ENCODE results near the gene ISOC2. TPM values are rescaled to one million over a fixed set of nuclear protein-coding genes. Genes with fewer than 3 reads are reported as not detected.
"Not testable (repeated sequence)": the region's sequence is repeated elsewhere in the genome, so short reads cannot be mapped to it uniquely, and the experiment has no call there.

ISOC2 gene
- total RNA-seq, 4 donors from 2014 or later = 71.1 to 142 (median 97.6) TPM

- no peak for DNase-seq
- no peaks in the 10 kb centered on the region for H3K9me3 ChIP-seq
- intact Hi-C loops (cut with DNase I; ENCODE audit: low total_unique reads) (no loop called here), in situ Hi-C loops (cut with MboI; ENCODE audit: low pct_ligation_motif_present in 1 of 4, low pct_unique_long_range_greater_than_20kb in 1 of 4, low sequenced_read_pairs in 3 of 4) (loop anchor here in 3 of 4 donors (10.0 to 25.0 kb wide), 4 partner anchors 125 to 285 kb away; partner anchors contain the start of genes BRSK1 (in 2 of the 3), HSPBP1 (in 2 of the 3) and TNNT1 (in 2 of the 3))
- no peak overlapping the region for H3K27ac ChIP-seq
- peaks cover 21% of the 10 kb centered on the region for H3K27me3 ChIP-seq
- no peaks in the 10 kb centered on the region for H3K36me3 ChIP-seq
- 56% methylated on average over 5 of the region's 5 CpGs; no CpG with 5 or more reads in 1 of the 2 donors for WGBS, 2 donors (ENCODE audit: low coverage in 1 of 2)
- H3K4me3 ChIP-seq = no peak overlapping the region
- H3K4me1 ChIP-seq = no peaks in the 10 kb centered on the region
- no peak for TF ChIP-seq POLR2AphosphoS5 (IDR thresholded peaks at IDR 0.05)
- TF ChIP-seq EP300 (IDR thresholded peaks at IDR 0.05; ENCODE audit: low read depth) = no peak
- no peak for TF ChIP-seq CTCF (IDR thresholded peaks at IDR 0.05)
- no peak for TF ChIP-seq POLR2A (IDR thresholded peaks at IDR 0.05)
Measured at GRCh38 chr19:55419624-55420236, 41.7 kb downstream of the ISOC2 start.

- H3K36me3 ChIP-seq = no peaks in the 10 kb centered on the region
- no peak for DNase-seq
- H3K4me1 ChIP-seq = no peaks in the 10 kb centered on the region
- in situ Hi-C loops (cut with MboI; ENCODE audit: low pct_ligation_motif_present in 1 of 4, low pct_unique_long_range_greater_than_20kb in 1 of 4, low sequenced_read_pairs in 3 of 4) (loop anchor here in 3 of 4 donors (10.0 to 25.0 kb wide), 3 partner anchors 124 to 284 kb away; partner anchors contain the start of genes BRSK1 (in 2 of the 3) and HSPBP1 (in 2 of the 3)), intact Hi-C loops (cut with DNase I; ENCODE audit: low total_unique reads) (no loop called here)
- H3K4me3 ChIP-seq = no peak overlapping the region
- H3K9me3 ChIP-seq = no peaks in the 10 kb centered on the region
- H3K27ac ChIP-seq = no peak overlapping the region
- no peak for TF ChIP-seq POLR2A (IDR thresholded peaks at IDR 0.05)
- no peak for TF ChIP-seq EP300 (IDR thresholded peaks at IDR 0.05; ENCODE audit: low read depth)
- no peak for TF ChIP-seq POLR2AphosphoS5 (IDR thresholded peaks at IDR 0.05)
- H3K27me3 ChIP-seq = peaks cover 14% of the 10 kb centered on the region
- WGBS, 2 donors (ENCODE audit: low coverage in 1 of 2) = 0 to 45% methylated on average over 1 to 3 of the region's 5 CpGs
Measured at GRCh38 chr19:55419103-55419502, 42.3 kb downstream of the ISOC2 start.

GRCh38 chr19:55418185-55418584 lies 43.3 kb downstream of the ISOC2 start:
- intact Hi-C loops (cut with DNase I; ENCODE audit: low total_unique reads) (no loop called here), in situ Hi-C loops (cut with MboI; ENCODE audit: low pct_ligation_motif_present in 1 of 4, low pct_unique_long_range_greater_than_20kb in 1 of 4, low sequenced_read_pairs in 3 of 4) (loop anchor here in 3 of 4 donors (10.0 to 25.0 kb wide), 3 partner anchors 123 to 283 kb away; partner anchors contain the start of genes BRSK1 (in 2 of the 3) and HSPBP1 (in 2 of the 3))
- no peaks in the 10 kb centered on the region for H3K4me1 ChIP-seq
- TF ChIP-seq CTCF (IDR thresholded peaks at IDR 0.05) (peak; percentile 55 to 77 (median 63)), POLR2A (IDR thresholded peaks at IDR 0.05) (no peak)
- DNase-seq = peak; percentile 64
- no peak overlapping the region for H3K27ac ChIP-seq
- no peak overlapping the region for H3K4me3 ChIP-seq
- 14 to 40% methylated on average over 1 to 7 of the region's 7 CpGs for WGBS, 2 donors (ENCODE audit: low coverage in 1 of 2)
- H3K36me3 ChIP-seq = no peaks in the 10 kb centered on the region
- no peaks in the 10 kb centered on the region for H3K9me3 ChIP-seq
- H3K27me3 ChIP-seq = peaks cover 12% of the 10 kb centered on the region

GRCh38 chr19:55410168-55410567 lies 51.3 kb downstream of the ISOC2 start:
- Histone ChIP-seq H3K4me3 (no peak overlapping the region), H3K9me3 (no peaks in the 10 kb centered on the region), H3K27ac (no peak overlapping the region), H3K4me1 (peaks cover 0 to 27% (median 21%) of the 10 kb centered on the region in 4 donors), H3K27me3 (no peaks in the 10 kb centered on the region), H3K36me3 (no peaks in the 10 kb centered on the region)
- in situ Hi-C loops (cut with MboI; ENCODE audit: low pct_ligation_motif_present in 1 of 4, low pct_unique_long_range_greater_than_20kb in 1 of 4, low sequenced_read_pairs in 3 of 4) = loop anchor here in 3 of 4 donors (10.0 to 25.0 kb wide), 3 partner anchors 115 to 275 kb away; partner anchors contain the start of genes BRSK1 (in 2 of the 3) and HSPBP1 (in 2 of the 3)
- 93 to 96% methylated on average over 2 of the region's 2 CpGs for WGBS, 2 donors (ENCODE audit: low coverage in 1 of 2)
- intact Hi-C loops (cut with DNase I; ENCODE audit: low total_unique reads) = no loop called here
- DNase-seq = no peak
- TF ChIP-seq POLR2AphosphoS5 (IDR thresholded peaks at IDR 0.05) (no peak), CTCF (IDR thresholded peaks at IDR 0.05) (no peak), POLR2A (IDR thresholded peaks at IDR 0.05) (no peak), EP300 (IDR thresholded peaks at IDR 0.05; ENCODE audit: low read depth) (no peak)

GRCh38 chr19:55409179-55409578 lies 52.3 kb downstream of the ISOC2 start:
- not testable (repeated sequence) for H3K4me3 ChIP-seq

More at GRCh38 chr19:55409179-55409578, 52.3 kb downstream of the ISOC2 start:
- in situ Hi-C loops (cut with MboI; ENCODE audit: low pct_ligation_motif_present in 1 of 4, low pct_unique_long_range_greater_than_20kb in 1 of 4, low sequenced_read_pairs in 3 of 4) = loop anchor here in 2 of 4 donors (25.0 kb wide), 1 partner anchor 122 kb away; the partner anchor contains the start of genes BRSK1 (in 2 of the 2) and HSPBP1 (in 2 of the 2)
- H3K9me3 ChIP-seq; DNase-seq; H3K36me3 ChIP-seq; intact Hi-C loops (cut with DNase I; ENCODE audit: low total_unique reads); H3K27me3 ChIP-seq; H3K27ac ChIP-seq: not testable (repeated sequence)
- H3K4me1 ChIP-seq = peaks cover 0 to 27% (median 21%) of the 10 kb centered on the region in 4 donors
- WGBS, 2 donors (ENCODE audit: low coverage in 1 of 2) = 88 to 93% methylated on average over 8 of the region's 8 CpGs

Data from transverse colon (tissue), 4 donors.